GM06990 (cell line): ENCODE data around the gene FBXO11.
A peak's percentile ranks its signal among the peaks of the same experiment; 100 is the strongest.

ENCODE experiments used
- DNase-seq: peaks from one replicate; pipeline ENCODE4 v3.0.0-alpha.2; 2011; ENCODE audit not compliant: insufficient read length; ENCODE audit errors: extremely low read depth
- H3K27me3 ChIP-seq: replicated peaks from 2 replicates; pipeline ENCODE4 v1.6.0; 2011; ENCODE audit warnings: low read length; ENCODE audit not compliant: control insufficient read depth, insufficient read depth
- H3K36me3 ChIP-seq: 2 replicates; pipeline ENCODE4 v1.5.1; 2011; ENCODE audit warnings: low read length; ENCODE audit not compliant: control insufficient read depth, insufficient read depth
- H3K4me3 ChIP-seq: replicated peaks from 2 replicates; pipeline ENCODE4 v1.5.1; 2011; ENCODE audit warnings: low read depth, mild to moderate bottlenecking, control low read depth, low read length
- CTCF ChIP-seq: IDR thresholded peaks from 2 replicates; pipeline ENCODE4 v1.5.1; 2011; ENCODE audit warnings: low read length, control low read depth, mild to moderate bottlenecking, inconsistent platforms; ENCODE audit not compliant: insufficient read depth, poor library complexity, severe bottlenecking

Gene FBXO11

GRCh38 chr2:47798631-47799030, 107.7 kb downstream of the FBXO11 start:
- Histone ChIP-seq H3K27me3 (no peaks in the 10 kb centered on the region), H3K36me3 (peaks cover 25% of the 10 kb centered on the region), H3K4me3 (no peak overlapping the region)
- DNase-seq, result no peak
- no peak for TF ChIP-seq CTCF

DNA sequence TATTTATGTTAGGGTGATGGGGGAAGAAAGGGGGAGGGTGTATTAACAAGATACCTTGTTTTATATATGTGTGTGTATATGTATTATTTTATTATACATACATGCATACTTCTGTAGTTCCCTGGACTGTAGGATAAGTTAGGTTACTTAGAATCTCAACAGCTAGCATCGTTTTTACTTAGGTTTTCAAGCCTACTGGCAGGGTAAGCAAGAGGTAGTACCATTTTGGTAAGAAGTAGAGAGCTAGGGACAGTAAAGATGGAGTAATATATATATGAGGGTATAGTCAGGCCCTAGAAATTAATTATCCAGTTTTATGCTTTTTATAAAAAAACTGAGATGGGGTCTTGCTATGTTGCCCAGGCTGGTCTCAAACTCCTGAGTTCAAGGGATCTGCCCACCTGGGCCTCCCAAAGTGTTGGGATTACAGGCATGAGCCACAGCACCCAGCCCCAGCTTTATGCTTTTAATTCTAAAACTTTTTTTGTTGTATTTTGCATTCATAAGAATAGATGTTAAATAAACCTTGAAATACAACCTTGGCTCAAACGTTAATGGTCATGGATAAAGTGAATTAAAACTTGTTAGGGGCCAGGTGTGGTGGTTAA, 110.1 kb downstream of the FBXO11 start:
- Histone ChIP-seq H3K4me3 (no peak overlapping the region), H3K27me3 (no peaks in the 10 kb centered on the region), H3K36me3 (peaks cover 17% of the 10 kb centered on the region)
- no peak for TF ChIP-seq CTCF
- no peak for DNase-seq

- H3K27me3 ChIP-seq, result no peaks in the 10 kb centered on the region
- no peaks in the 10 kb centered on the region for H3K36me3 ChIP-seq
- DNase-seq, result no peak
- no peak for TF ChIP-seq CTCF
- H3K4me3 ChIP-seq, result no peak overlapping the region
Measured at GRCh38 chr2:47785986-47786385, 120.3 kb downstream of the FBXO11 start.

DNA sequence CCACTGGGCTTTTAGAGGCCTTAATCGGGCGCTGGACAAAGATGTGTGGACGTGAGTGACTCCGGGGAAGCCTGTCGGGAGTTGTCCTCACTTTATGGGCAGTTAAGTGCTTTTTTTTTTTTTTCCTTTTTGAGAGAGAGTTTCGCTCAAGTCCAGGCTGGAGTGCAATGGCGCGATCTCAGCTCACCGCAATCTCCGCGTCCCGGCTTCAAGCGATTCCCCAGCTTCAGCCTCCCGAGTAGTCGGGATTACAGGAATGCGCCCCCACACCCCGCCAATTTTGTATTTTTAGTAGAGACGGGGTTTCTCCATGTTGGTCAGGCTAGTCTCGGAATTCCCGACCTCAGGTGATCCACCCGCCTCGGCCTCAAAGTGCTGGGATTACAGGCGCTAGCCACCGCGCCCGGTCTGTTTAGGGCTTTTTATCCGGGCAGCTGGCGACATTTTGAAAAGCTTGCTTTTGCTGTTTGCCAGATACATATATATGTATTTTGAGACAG, 121.9 kb downstream of the FBXO11 start:
- Histone ChIP-seq H3K4me3 (peak overlapping the region; percentile 93), H3K36me3 (no peaks in the 10 kb centered on the region), H3K27me3 (no peaks in the 10 kb centered on the region)
- no peak for TF ChIP-seq CTCF
- no peak for DNase-seq

DNA sequence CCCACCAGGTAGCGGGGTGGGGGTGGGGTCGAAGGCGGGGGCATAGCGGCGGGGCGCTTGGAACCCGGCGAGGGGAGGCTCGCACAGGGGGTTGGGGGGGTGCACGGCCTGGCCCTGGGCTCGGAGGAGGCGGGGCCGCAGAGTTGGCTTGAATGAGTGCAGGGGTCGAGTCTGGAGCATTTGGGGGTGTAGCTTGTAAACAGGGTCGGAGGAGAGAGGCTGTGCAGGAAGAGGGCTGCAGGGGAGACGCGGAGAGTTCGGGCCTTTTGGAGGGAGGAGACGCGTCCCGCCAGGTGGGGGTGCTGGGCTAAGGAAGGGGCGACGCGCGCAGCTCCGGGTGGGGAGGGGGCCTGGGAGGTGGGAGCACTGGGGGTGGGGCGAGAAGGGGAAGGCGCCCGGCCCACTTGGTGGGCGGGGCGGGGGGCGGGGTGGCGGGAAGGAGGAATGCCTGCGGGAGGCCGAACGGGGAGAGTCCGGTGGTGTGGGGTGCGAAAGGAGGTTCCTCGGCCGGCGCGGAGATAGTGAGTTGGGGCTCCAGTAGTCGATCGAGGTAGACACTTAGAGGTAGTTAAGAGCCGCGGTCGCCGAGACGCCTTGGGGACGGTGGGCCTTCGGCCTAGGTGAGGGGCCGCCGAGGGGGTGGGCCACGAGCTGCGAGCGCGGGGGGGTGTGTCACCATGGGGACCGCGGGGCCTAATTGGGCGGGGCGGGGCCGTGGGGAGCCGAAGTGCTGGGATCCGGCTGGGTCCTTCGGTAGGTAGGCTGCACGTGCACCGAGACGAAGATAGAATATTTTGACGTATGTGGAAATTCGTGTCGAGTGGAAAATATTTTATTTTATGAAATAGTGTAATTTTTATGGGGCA, 122.6 kb downstream of the FBXO11 start:
- Histone ChIP-seq H3K36me3 (no peaks in the 10 kb centered on the region), H3K27me3 (no peaks in the 10 kb centered on the region), H3K4me3 (peak overlapping the region; percentile 93)
- peak; percentile 80 for DNase-seq
- TF ChIP-seq CTCF, result no peak
